H7 (cell line): Measurements from ENCODE around the gene R3HCC1L. TPM values are rescaled to one million over a fixed set of nuclear protein-coding genes. Genes with fewer than 3 reads are reported as not detected.

Experiments
- DNase-seq: peaks from one replicate; pipeline ENCODE4 v3.0.0; 2012
- H3K27me3 ChIP-seq: 2 replicates; pipeline ENCODE4 v1.6.0; 2011; ENCODE audit warnings: mild to moderate bottlenecking, low read length; ENCODE audit not compliant: control insufficient read depth, insufficient read depth
- H3K36me3 ChIP-seq: replicated peaks from 2 replicates; pipeline ENCODE4 v1.5.1; 2011; ENCODE audit warnings: low read length; ENCODE audit not compliant: control insufficient read depth, insufficient read depth
- H3K4me3 ChIP-seq: 2 replicates; pipeline ENCODE4 v1.5.1; 2011; ENCODE audit warnings: low read depth, mild to moderate bottlenecking, control low read depth, low read length, moderate library complexity; ENCODE audit not compliant: insufficient read depth
- total RNA-seq: library from RNA; depleted of rRNA; stranded (reverse); fragments of >200 nt; shearing (Covaris generic); gene quantifications from 2 replicates; pipeline ENCODE4 v1.2.3, GENCODE V29; 2014

R3HCC1L gene
- total RNA-seq, 1 experiment from 2014 or later: 11.8 TPM

GRCh38 chr10:98246911-98247805, 112.7 kb downstream of the R3HCC1L start:
- no peak for DNase-seq
- no peaks in the 10 kb centered on the region for H3K27me3 ChIP-seq
- H3K4me3 ChIP-seq: no peak overlapping the region
- peaks cover 10% of the 10 kb centered on the region; the same call in 1 of the 2 replicates for H3K36me3 ChIP-seq

GRCh38 chr10:98248018-98248417, 113.6 kb downstream of the R3HCC1L start:
- no peak for DNase-seq
- H3K27me3 ChIP-seq: no peaks in the 10 kb centered on the region
- no peak overlapping the region for H3K4me3 ChIP-seq
- peaks cover 10% of the 10 kb centered on the region; the same call in 1 of the 2 replicates for H3K36me3 ChIP-seq

- no peak overlapping the region for H3K4me3 ChIP-seq
- DNase-seq: peak; percentile 10
- H3K27me3 ChIP-seq: no peaks in the 10 kb centered on the region
- peaks cover 8% of the 10 kb centered on the region; the same call in 1 of the 2 replicates for H3K36me3 ChIP-seq
Measured at GRCh38 chr10:98249134-98249533, 114.7 kb downstream of the R3HCC1L start.

- H3K4me3 ChIP-seq: no peak overlapping the region
- no peaks in the 10 kb centered on the region for H3K27me3 ChIP-seq
- DNase-seq: peak; percentile 10
- H3K36me3 ChIP-seq: peaks cover 4% of the 10 kb centered on the region; the same call in 1 of the 2 replicates
Measured at GRCh38 chr10:98251399-98251798, 116.9 kb downstream of the R3HCC1L start.

- DNase-seq: peak; percentile 44
- H3K4me3 ChIP-seq: no peak overlapping the region
- peaks cover 4% of the 10 kb centered on the region; the same call in 1 of the 2 replicates for H3K36me3 ChIP-seq
- H3K27me3 ChIP-seq: no peaks in the 10 kb centered on the region
Measured at GRCh38 chr10:98252464-98252863, 118.0 kb downstream of the R3HCC1L start.

GRCh38 chr10:98253499-98253898, 119.0 kb downstream of the R3HCC1L start:
- Histone ChIP-seq H3K36me3 (no peaks in the 10 kb centered on the region; the same call in 1 of the 2 replicates), H3K4me3 (no peak overlapping the region), H3K27me3 (no peaks in the 10 kb centered on the region)
- no peak for DNase-seq

- no peak overlapping the region for H3K4me3 ChIP-seq
- no peaks in the 10 kb centered on the region for H3K36me3 ChIP-seq
- no peaks in the 10 kb centered on the region for H3K27me3 ChIP-seq
- peak; percentile 20 for DNase-seq
Measured at GRCh38 chr10:98254234-98254974, 119.9 kb downstream of the R3HCC1L start.

- H3K4me3 ChIP-seq: no peak overlapping the region
- H3K27me3 ChIP-seq: no peaks in the 10 kb centered on the region
- H3K36me3 ChIP-seq: no peaks in the 10 kb centered on the region
- DNase-seq: peak; percentile 19
Measured at GRCh38 chr10:98255146-98255877, 120.9 kb downstream of the R3HCC1L start.

GRCh38 chr10:98256692-98257091, 122.2 kb downstream of the R3HCC1L start:
- Histone ChIP-seq H3K36me3 (no peaks in the 10 kb centered on the region), H3K4me3 (no peak overlapping the region), H3K27me3 (no peaks in the 10 kb centered on the region)
- DNase-seq: no peak

GRCh38 chr10:98257198-98257597, 122.7 kb downstream of the R3HCC1L start:
- Histone ChIP-seq H3K27me3 (no peaks in the 10 kb centered on the region), H3K4me3 (no peak overlapping the region), H3K36me3 (no peaks in the 10 kb centered on the region)
- DNase-seq: peak; percentile 24

GRCh38 chr10:98257961-98258360, 123.5 kb downstream of the R3HCC1L start:
- Histone ChIP-seq H3K36me3 (no peaks in the 10 kb centered on the region), H3K27me3 (no peaks in the 10 kb centered on the region), H3K4me3 (no peak overlapping the region)
- DNase-seq: no peak

GRCh38 chr10:98258683-98259454, 124.4 kb downstream of the R3HCC1L start:
- no peaks in the 10 kb centered on the region for H3K27me3 ChIP-seq
- no peak overlapping the region for H3K4me3 ChIP-seq
- H3K36me3 ChIP-seq: no peaks in the 10 kb centered on the region
- DNase-seq: peak; percentile 28

GRCh38 chr10:98259606-98260315, 125.3 kb downstream of the R3HCC1L start:
- peak; percentile 21 for DNase-seq
- Histone ChIP-seq H3K36me3 (no peaks in the 10 kb centered on the region), H3K27me3 (no peaks in the 10 kb centered on the region), H3K4me3 (no peak overlapping the region)
